Neuron (in vitro differentiated cells): ENCODE measurements around the gene EVC.

ENCODE experiments used
- H2AFZ ChIP-seq: one replicate; pipeline ENCODE4 v1.6.1; 2013; ENCODE audit warnings: low read depth, mild to moderate bottlenecking, inconsistent platforms, low read length, moderate library complexity
- H3K27me3 ChIP-seq: one replicate; pipeline ENCODE4 v1.6.1; 2013; ENCODE audit warnings: low read length; ENCODE audit not compliant: insufficient read depth
- H3K36me3 ChIP-seq: one replicate; pipeline ENCODE4 v1.6.1; 2013; ENCODE audit warnings: low read length; ENCODE audit not compliant: insufficient read depth
- H3K4me1 ChIP-seq: one replicate; pipeline ENCODE4 v1.6.1; 2013; ENCODE audit warnings: low read length; ENCODE audit not compliant: insufficient read depth
- H3K4me3 ChIP-seq: 2 replicates; pipeline ENCODE4 v1.5.1; 2013; ENCODE audit warnings: mild to moderate bottlenecking, low read length, moderate library complexity
- H3K9me3 ChIP-seq: one replicate; pipeline ENCODE4 v1.6.1; 2013; ENCODE audit warnings: low read length

EVC gene

DNA sequence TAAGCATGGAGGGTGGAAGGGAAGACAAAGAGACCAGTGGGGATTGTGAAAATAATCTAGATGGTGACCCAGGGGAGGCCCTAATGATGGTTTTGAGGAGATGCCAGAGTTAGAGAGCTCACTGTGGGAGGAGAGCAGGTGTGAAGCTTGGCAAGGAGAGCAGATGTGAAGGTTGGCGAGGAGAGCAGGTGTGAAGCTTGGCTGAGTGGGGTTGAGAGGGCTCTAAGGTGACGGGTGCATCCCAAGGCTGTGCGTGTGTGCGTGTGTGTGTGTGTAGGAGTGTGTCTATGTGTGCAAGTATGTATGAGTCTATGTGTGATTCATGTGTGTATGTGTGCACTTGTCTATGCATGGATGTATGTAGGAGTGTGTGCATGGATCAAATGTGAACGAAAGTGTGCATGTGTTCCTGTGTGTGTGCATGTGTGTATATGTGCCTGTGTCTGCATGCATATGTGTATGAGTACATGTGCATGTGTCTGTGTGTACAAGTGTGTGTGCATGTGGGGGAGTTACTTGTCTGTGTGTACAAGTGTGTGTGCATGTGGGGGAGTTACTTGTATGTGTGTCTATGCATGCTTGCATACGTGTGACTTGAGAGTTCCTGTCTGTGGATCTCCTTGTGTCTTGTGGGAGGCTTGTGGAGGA lies 72.0 kb downstream of the EVC start:
- Histone ChIP-seq H3K4me3 (no peak overlapping the region), H3K36me3 (peaks cover 8% of the 10 kb centered on the region)

DNA sequence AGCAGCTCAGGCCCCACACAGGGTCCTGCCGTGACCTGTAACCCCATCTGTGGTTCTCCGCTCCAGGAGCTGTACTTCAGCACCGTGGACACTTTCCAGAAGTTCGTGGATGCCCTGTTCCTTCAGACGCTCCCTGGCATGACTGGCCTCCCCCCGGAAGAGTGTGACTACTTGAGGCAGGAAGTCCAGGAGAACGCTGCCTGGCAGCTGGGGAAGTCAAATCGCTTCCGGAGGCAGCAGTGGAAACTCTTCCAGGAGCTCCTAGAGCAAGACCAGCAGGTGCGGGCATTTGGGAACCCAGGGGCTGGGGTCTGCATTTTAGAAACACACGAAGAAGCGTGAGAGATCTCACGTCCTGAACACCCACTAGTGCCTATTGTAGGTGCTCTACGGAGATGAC lies 72.5 kb downstream of the EVC start:
- no peak overlapping the region for H3K4me3 ChIP-seq
- H3K9me3 ChIP-seq: no peaks in the 10 kb centered on the region
- no peaks in the 10 kb centered on the region for H3K27me3 ChIP-seq
- H3K4me1 ChIP-seq: no peaks in the 10 kb centered on the region
- peaks cover 13% of the 10 kb centered on the region for H3K36me3 ChIP-seq
- no peak overlapping the region for H2AFZ ChIP-seq

More for the DNA sequence above, 72.0 kb downstream of the EVC start:
- Histone ChIP-seq H3K27me3 (no peaks in the 10 kb centered on the region), H3K4me1 (no peaks in the 10 kb centered on the region), H3K9me3 (no peaks in the 10 kb centered on the region), H2AFZ (no peak overlapping the region)

DNA sequence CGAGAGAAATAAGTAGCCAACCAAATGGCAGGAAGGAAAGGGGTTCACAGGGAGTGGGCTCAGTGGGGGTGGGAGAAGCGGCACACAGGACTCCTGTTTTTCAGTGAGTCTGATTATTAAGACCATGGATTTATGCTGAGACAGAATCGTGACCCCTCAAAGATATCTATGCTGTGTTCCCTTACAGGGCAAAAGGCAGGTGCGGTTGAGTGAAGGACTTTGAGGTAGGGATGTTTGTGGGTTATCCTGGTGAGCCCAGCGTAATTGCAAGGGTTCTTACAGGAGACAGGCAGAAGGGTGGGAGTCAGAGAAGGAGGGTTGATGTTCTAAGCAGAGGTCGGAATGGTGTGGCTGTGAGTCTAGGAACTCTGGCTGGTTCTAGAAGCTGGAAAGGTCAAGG lies 73.0 kb downstream of the EVC start:
- Histone ChIP-seq H3K36me3 (peaks cover 15% of the 10 kb centered on the region), H3K4me3 (no peak overlapping the region), H2AFZ (no peak overlapping the region), H3K27me3 (no peaks in the 10 kb centered on the region), H3K9me3 (no peaks in the 10 kb centered on the region), H3K4me1 (no peaks in the 10 kb centered on the region)

DNA sequence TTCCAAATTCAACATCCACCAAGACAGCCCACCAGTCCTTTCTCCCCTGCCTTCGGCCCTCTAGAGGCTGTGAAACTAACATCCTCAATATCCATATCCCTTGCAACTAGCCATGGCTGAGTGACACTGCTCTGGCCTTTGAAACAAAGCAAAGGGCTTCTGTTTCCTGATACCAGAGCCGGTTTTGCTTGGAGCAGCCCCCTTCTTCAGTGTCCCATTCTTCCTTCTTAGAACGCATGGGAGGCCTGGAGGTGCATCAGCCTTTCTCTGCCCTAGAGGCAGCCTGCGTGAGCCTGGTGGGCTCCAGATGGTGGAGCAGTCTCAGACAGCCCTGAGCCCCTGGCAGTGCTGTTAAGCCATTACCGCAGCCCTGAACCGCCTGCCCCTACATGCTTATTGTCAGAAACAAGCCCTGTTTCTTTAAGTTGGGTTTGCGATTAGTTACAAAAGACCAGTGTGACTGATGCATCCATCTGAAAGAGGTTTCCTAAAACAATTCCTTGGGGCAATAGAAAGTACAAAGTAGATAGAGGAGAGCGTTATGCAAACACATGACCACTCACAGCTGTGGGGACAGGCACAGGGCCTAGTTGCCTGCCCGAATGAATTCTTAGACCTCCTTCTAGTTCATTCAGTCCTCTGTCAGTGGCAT lies 74.1 kb downstream of the EVC start:
- no peaks in the 10 kb centered on the region for H3K9me3 ChIP-seq
- H2AFZ ChIP-seq: no peak overlapping the region
- H3K4me1 ChIP-seq: no peaks in the 10 kb centered on the region
- H3K27me3 ChIP-seq: no peaks in the 10 kb centered on the region
- no peak overlapping the region for H3K4me3 ChIP-seq
- H3K36me3 ChIP-seq: peaks cover 15% of the 10 kb centered on the region

DNA sequence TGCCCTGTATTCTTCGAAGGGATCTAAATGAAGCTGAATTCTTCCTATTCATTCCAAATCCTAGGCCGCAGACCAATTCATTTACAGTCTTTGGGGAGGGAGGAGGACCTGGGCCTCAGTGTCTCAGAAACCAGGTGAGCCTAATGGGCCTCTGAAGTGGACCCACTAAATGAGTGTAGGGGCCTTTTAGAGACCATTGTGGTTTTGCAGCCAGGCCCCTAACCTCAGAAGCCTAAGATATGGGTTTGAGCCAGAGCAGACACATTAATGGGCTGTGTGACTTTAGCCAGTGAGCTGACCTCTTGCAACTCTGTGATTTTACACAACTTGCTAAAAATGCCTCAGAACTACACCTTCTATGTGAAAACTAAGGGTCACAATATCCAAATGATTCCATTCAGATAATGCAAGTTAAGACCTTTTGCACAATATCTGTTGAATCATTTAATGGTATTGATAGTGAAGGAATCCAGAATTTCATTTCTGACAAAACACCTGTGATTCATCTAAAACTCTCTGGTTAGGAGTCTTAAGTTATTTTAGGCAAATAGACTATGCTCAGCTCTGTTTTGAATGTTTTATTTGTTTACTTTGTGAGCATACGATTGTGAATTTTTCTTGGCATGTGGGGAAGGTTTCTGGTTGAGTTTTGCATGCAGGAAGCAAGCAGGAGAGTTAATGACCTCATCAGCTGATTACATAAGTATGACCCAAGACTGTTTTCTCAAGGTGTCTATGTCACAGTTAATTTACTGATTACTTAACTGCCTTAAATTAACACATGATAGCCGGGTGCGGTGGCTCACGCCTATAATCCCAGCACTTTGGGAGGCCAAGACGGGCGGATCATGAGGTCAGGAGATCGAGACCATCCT lies 75.0 kb downstream of the EVC start:
- Histone ChIP-seq H2AFZ (no peak overlapping the region), H3K27me3 (no peaks in the 10 kb centered on the region), H3K9me3 (no peaks in the 10 kb centered on the region), H3K36me3 (peaks cover 15% of the 10 kb centered on the region), H3K4me3 (no peak overlapping the region), H3K4me1 (no peaks in the 10 kb centered on the region)

DNA sequence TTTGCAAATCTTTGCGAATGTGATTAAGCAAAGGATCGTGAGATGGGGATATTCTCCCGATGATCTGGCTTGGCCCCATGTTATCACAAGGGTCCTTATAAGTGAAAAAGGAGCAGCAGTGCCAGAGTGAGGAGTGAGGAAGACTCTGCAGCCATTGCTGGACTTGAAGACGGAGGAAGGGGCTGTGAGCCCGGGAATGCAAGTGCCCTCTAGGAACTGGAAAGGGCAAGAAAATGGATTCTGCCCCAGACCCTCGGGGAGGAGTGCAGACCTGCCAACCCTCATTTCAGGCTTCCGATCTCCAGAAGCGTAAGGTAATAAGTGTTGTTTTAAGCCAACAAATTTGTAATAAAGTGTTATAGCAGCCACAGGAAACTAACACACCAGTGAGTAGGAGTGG lies 76.3 kb downstream of the EVC start:
- H3K4me1 ChIP-seq: no peaks in the 10 kb centered on the region
- peaks cover 15% of the 10 kb centered on the region for H3K36me3 ChIP-seq
- no peak overlapping the region for H2AFZ ChIP-seq
- H3K27me3 ChIP-seq: no peaks in the 10 kb centered on the region
- no peaks in the 10 kb centered on the region for H3K9me3 ChIP-seq
- H3K4me3 ChIP-seq: no peak overlapping the region

DNA sequence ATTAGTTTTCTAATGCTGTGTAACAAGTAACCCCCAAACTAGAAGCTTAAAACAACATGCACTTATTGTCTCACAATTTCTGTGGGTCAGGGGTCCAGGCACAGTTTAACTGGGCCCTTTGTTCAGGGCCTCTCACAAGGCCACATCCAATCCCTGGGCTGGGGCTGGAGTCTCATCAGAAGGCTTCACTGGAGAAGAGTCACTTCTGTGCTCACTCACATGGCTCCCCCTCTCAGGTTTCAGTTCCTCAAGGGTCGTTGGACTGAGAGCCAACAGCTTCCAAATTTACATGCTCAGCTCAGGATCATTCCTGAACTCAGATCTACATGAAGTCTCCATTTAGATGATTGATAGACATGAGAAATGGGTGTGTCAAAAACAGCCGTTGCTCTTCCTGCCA lies 77.1 kb downstream of the EVC start:
- H2AFZ ChIP-seq: no peak overlapping the region
- peaks cover 15% of the 10 kb centered on the region for H3K36me3 ChIP-seq
- no peaks in the 10 kb centered on the region for H3K27me3 ChIP-seq
- no peaks in the 10 kb centered on the region for H3K4me1 ChIP-seq
- no peaks in the 10 kb centered on the region for H3K9me3 ChIP-seq
- no peak overlapping the region for H3K4me3 ChIP-seq

DNA sequence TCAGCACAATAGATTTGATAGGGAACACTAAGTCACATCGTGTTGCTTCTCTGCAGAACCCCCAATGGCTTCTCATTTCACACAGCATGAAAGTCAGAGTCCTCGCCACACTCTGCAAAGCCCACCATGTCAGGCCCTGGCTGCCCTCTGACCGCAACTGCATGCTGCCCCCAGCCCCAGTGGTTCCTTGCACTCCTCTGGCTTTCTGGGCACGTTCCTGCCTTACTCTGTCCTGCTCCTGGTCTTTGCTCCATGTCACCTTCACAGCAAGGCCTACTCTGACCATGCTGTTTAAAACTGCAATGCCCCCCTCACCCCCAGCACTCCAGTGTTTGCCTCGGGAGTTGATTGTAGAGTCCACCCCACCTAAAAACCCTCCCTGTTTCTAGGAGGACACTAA lies 78.1 kb downstream of the EVC start:
- Histone ChIP-seq H2AFZ (no peak overlapping the region), H3K36me3 (peaks cover 10% of the 10 kb centered on the region), H3K9me3 (no peaks in the 10 kb centered on the region), H3K4me1 (no peaks in the 10 kb centered on the region), H3K4me3 (no peak overlapping the region), H3K27me3 (no peaks in the 10 kb centered on the region)

DNA sequence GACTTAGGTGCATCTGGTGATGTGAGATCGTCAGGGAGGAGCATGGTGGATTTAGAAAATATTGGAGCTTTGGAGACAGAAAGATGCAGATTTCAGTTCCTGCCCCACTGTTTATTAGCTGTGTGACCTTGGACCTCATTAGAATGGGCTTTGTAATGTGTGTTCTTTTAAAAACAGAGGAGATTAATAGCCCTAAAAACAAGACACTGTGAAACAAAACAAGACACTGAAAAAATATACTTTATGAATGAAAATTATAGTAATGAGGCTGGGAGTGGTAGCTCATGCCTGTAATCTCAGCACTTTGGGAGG lies 79.5 kb downstream of the EVC start:
- H3K36me3 ChIP-seq: peaks cover 10% of the 10 kb centered on the region
- no peak overlapping the region for H2AFZ ChIP-seq
- peaks cover under 1% of the 10 kb centered on the region for H3K9me3 ChIP-seq
- no peaks in the 10 kb centered on the region for H3K27me3 ChIP-seq
- H3K4me1 ChIP-seq: no peaks in the 10 kb centered on the region
- H3K4me3 ChIP-seq: no peak overlapping the region

DNA sequence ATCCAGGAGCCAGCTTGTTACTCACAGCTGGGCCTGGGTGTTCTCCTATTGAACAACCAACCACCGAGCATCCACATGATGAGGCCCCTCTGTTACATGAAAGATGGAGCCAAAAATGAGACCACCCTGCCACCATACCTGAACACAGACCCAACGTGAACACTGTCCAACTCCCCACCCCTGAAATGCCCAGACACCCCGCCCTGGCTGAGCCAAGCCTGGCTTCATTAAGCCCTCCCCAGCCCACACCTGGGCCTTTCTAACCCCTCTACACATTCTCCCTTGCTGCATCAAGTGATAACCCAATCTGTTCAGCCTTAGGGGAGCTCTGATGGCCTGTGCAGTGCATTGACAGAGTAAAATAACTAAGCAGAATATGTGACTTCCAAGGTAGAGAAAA lies 80.7 kb downstream of the EVC start:
- no peak overlapping the region for H2AFZ ChIP-seq
- H3K9me3 ChIP-seq: peaks cover 3% of the 10 kb centered on the region
- H3K36me3 ChIP-seq: peaks cover 17% of the 10 kb centered on the region
- H3K4me1 ChIP-seq: no peaks in the 10 kb centered on the region
- H3K27me3 ChIP-seq: no peaks in the 10 kb centered on the region
- H3K4me3 ChIP-seq: no peak overlapping the region

DNA sequence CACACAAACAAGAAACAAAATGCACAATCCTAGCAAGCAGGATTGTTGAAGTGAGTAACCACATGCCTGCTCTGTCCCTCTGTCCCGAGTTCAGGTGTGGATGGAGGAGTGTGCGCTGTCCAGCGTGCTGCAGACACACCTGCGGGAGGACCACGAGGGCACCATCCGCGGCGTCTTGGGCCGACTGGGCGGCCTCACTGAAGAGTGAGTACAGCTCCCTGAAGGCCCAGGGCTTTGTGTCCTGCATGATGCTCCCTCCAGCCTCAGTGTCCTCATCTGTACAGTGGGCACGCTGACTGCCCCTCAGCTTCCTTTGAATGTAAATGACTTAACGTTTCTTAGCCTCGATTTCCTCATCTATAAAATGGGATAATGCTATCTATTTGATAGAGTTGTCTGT lies 82.5 kb downstream of the EVC start:
- Histone ChIP-seq H2AFZ (no peak overlapping the region), H3K27me3 (no peaks in the 10 kb centered on the region), H3K9me3 (peaks cover 3% of the 10 kb centered on the region), H3K36me3 (peaks cover 22% of the 10 kb centered on the region), H3K4me3 (no peak overlapping the region), H3K4me1 (no peaks in the 10 kb centered on the region)

DNA sequence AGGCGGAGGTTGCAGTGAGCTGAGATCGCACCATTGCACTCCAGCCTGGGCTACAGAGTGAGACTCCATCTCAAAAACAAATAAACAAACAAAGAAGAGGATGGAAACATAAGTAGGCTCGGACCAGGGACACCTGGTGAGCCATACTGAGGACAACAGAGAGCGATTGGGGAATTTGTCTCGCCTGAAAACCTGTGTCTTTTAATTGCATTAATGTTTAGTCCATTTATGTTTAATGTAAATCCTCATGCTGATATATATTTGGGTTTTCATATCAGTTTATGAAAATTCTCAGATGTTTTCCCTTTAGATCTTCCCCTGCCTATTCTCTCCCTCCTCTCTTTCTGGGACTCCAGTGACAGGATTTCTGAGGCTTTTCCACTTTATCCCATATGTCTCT lies 84.6 kb downstream of the EVC start:
- Histone ChIP-seq H3K4me3 (no peak overlapping the region), H3K36me3 (peaks cover 21% of the 10 kb centered on the region), H3K27me3 (no peaks in the 10 kb centered on the region), H3K4me1 (no peaks in the 10 kb centered on the region), H3K9me3 (peaks cover 3% of the 10 kb centered on the region), H2AFZ (no peak overlapping the region)

DNA sequence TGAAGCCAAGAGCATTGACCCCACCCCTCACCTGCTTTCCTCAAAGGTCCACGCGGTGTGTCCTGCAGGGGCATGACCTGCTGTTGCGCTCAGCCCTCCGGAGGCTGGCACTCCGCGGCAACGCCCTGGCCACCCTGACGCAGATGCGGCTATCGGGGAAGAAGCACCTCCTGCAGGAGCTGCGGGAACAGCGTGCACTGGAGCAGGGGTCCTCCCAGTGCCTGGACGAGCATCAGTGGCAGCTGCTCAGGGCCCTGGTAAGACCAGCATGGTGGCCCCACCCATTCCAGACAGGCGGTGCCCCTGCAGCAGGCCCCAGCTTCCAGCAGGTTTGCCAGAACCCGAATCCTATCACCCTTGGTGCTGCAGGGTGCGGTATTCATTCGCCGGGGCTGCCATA lies 86.0 kb downstream of the EVC start:
- Histone ChIP-seq H3K4me1 (no peaks in the 10 kb centered on the region), H2AFZ (no peak overlapping the region), H3K27me3 (no peaks in the 10 kb centered on the region), H3K4me3 (no peak overlapping the region), H3K36me3 (peaks cover 21% of the 10 kb centered on the region), H3K9me3 (peaks cover 3% of the 10 kb centered on the region)
